ENCODE measurements around the gene TBC1D17.

DNA sequence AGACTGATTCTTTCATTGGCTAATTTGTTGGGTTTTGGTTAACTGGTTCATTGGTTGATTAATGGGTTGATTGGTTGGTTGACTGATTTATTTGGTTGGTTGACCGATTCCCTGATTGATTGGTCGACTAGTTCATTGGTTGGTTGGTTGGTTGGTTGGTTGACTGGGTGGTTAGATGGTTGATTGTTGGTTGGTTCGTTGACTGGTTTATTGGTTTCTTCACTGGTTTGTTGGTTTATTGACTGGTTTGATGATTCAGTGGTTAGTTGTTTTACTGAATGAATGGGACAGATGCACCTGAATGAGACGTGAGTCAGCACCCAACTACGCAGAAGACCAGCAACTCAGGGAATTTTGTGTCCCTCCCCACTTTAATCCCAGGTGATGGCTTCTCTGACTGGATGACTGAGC lies 54.5 kb downstream of the TBC1D17 start:
- TF ChIP-seq POLR2A (IDR thresholded peaks at IDR 0.05) (no peak), POLR2AphosphoS5 (IDR thresholded peaks at IDR 0.05) (no peak)
- TF ChIP-seq, protein P1, sequence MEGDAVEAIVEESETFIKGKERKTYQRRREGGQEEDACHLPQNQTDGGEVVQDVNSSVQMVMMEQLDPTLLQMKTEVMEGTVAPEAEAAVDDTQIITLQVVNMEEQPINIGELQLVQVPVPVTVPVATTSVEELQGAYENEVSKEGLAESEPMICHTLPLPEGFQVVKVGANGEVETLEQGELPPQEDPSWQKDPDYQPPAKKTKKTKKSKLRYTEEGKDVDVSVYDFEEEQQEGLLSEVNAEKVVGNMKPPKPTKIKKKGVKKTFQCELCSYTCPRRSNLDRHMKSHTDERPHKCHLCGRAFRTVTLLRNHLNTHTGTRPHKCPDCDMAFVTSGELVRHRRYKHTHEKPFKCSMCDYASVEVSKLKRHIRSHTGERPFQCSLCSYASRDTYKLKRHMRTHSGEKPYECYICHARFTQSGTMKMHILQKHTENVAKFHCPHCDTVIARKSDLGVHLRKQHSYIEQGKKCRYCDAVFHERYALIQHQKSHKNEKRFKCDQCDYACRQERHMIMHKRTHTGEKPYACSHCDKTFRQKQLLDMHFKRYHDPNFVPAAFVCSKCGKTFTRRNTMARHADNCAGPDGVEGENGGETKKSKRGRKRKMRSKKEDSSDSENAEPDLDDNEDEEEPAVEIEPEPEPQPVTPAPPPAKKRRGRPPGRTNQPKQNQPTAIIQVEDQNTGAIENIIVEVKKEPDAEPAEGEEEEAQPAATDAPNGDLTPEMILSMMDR (IDR thresholded peaks at IDR 0.05): no peak
